ENCODE measurements around the gene BYSL.
A peak's percentile ranks its signal among the peaks of the same experiment; 100 is the strongest.

Gene BYSL

DNA sequence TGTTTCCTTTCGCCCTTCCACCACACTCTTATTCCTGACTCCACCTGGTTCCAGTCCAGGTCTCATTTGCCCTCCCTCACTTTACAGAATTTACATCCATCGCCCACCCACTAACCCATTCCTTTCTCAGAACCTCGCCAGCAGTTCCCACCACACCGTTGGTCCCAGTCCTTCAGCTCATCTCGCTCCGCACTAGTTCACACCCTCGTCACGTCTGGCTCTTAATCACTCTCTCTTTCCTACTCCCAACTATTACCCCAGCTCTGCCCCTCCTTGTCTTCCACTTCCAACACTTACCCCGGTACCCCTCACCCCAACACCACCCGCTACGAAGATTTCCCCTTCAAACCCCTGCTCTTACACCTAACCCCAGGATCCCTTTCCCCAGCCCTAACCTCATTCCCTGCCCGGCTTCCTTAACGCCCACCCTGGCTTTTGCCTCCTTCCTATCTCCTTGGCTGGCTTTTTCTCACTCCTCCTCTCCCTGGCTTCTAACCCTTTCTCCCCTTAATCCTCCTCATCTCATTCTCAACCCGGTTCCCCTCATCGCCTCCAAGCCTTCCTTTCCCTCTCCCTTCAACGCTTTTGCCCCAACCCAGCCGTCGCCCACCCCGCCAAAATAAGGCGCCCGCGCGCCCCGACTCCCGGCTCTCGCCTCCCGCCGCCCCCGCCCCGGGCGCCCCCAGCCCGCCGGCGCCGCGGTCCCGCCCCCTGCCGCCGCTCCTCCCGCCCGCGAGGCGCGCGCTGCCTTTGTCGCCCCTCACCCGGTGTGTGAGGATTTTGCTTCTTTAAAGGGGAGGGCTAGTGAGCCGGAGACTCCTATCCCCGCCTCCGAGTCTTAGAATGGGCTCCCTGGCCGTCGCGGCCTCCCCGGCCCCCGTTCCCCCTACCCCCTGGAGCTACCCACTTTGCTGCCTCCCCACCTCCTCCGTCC lies 26.7 kb upstream of the BYSL start:
- DNase-seq (ENCODE audit: low read depth): peak; percentile 7
- peak overlapping the region; percentile 71 for H3K4me3 ChIP-seq (replicated peaks; ENCODE audit: low read depth, low read length)
- TF ChIP-seq, protein P1, sequence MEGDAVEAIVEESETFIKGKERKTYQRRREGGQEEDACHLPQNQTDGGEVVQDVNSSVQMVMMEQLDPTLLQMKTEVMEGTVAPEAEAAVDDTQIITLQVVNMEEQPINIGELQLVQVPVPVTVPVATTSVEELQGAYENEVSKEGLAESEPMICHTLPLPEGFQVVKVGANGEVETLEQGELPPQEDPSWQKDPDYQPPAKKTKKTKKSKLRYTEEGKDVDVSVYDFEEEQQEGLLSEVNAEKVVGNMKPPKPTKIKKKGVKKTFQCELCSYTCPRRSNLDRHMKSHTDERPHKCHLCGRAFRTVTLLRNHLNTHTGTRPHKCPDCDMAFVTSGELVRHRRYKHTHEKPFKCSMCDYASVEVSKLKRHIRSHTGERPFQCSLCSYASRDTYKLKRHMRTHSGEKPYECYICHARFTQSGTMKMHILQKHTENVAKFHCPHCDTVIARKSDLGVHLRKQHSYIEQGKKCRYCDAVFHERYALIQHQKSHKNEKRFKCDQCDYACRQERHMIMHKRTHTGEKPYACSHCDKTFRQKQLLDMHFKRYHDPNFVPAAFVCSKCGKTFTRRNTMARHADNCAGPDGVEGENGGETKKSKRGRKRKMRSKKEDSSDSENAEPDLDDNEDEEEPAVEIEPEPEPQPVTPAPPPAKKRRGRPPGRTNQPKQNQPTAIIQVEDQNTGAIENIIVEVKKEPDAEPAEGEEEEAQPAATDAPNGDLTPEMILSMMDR (IDR thresholded peaks at IDR 0.05; ENCODE audit: low read length, missing control alignments): no peak

DNA sequence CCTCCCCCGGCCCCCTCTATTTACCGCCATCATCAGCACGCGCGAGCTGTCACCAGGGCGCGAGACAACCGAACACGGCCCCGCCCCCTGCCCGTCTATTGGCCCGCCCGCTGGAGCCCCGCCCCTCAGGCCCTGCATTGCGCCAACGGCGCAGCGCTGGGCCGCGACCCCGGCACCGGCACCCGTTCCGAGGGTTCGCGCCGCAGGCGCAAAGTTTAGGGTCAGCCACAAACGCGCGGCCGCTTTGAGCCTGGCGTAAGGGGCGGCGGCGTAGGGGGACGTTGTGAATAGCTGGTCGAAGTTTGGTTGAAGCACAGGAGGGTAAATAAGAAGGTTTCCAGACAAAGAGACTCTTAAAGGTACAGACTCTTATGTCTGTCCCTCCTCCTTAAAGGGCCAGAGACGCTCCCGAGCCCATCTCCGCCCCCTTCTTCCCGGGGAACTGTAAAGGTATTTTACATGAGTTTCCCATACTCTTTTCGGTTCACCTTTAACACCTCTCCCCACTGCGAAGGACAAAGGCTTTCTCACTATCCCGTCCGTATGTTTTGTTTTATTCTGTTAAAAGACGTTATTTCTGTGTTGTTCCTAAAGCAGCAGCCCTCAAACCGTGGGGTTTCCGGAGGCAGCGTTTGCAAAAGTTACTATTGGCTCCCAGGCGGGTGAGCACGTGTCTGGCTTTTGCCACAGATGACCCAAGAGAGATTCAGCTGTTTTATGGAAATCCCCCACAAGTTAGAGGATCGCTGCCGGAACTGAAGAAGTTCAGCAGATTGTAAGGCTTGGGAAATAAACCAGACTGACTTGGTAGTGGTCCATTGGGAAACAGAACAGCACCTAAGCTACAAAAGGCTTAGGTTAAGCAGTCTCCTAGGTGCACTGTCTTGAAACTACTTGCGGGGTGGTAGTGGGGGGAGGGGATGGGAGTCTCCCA lies 25.7 kb upstream of the BYSL start, which contains the start of gene USP49:
TSS of gene USP49 (minus strand) at position 76 of the 934 bp plus-strand sequence. CDS start 88,392 bp downstream, outside the sequence.
- peak; percentile 87 for DNase-seq (ENCODE audit: low read depth)
- H3K4me3 ChIP-seq (replicated peaks; ENCODE audit: low read depth, low read length): peak within 1 kb of the TSS; percentile 71
- TF ChIP-seq, protein P1 (IDR thresholded peaks at IDR 0.05; ENCODE audit: low read length, missing control alignments): no peak

DNA sequence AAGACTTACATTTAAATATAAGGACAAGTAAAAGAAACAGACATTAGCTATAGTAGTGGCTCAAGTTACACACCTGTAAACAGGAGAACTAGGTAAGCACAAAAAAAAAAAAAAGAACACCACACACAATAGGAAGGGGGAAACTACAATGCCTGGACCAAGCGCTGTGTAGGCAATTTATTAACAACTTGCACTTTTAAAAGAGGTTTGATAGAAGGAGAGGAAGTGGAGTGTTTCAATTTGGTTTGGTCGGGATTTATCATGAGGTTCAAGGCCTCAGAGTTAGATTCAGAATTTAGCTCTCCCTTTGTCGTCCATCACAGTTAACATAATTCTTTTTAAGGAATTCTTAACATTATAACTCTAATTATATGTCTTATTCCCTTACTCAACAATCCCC lies 25.0 kb upstream of the BYSL start:
- TF ChIP-seq, protein P1 (IDR thresholded peaks at IDR 0.05; ENCODE audit: low read length, missing control alignments): no peak
- peak overlapping the region; percentile 71 for H3K4me3 ChIP-seq (replicated peaks; ENCODE audit: low read depth, low read length)
- no peak for DNase-seq (ENCODE audit: low read depth)

DNA sequence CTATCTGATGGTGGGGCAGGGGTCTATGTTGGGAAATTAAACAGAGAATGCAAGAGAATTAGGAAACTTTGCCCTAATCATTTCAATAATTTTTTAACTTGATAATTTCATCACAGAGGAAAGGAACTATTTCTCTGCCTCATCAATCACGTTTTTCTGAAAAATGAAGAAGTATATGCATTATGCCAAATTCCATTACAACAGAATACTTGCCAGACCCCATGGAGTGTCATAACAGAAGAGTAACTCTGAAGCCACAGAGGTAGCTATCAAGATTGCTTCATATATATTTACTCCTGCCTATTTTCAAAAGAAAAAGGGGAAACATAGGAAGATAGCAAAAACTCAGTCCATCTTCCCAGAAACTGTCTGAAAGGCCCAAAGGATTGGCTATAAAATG lies 20.4 kb upstream of the BYSL start:
- TF ChIP-seq, protein P1 (IDR thresholded peaks at IDR 0.05; ENCODE audit: low read length, missing control alignments): no peak
- DNase-seq (ENCODE audit: low read depth): no peak

DNA sequence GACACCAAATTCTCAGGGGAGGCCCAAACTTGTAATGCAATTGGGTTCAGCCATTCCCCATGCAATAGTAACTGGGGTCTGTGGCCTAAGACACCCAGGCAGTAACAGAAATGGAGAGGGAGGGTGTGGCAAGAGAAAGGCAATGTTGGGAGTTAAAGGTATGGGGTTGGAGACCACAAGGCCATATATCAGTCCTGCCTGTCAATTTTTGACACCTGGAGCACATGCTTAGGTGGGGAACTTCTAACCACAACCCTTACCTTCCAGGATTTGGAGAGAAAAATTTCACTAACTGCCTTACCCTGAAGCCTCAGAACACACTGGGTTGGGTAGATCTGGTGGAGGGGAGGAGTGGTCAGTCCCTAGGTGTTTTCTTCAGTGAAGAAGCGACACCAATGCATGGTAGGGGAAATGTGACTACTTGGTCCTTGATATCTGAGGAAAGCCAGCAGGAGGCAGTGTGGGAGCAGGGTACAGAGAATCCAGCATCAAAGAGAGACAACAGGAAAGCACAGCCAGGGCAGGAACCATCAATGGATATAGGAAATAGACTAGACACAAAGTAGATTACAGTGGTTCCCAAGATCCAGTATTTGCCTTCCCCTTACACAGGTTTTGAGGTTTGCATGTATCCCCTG lies 19.3 kb upstream of the BYSL start:
- DNase-seq (ENCODE audit: low read depth): peak; percentile 49

More for the DNA sequence above, 20.4 kb upstream of the BYSL start:
- H3K4me3 ChIP-seq (replicated peaks; ENCODE audit: low read depth, low read length): no peak overlapping the region

DNA sequence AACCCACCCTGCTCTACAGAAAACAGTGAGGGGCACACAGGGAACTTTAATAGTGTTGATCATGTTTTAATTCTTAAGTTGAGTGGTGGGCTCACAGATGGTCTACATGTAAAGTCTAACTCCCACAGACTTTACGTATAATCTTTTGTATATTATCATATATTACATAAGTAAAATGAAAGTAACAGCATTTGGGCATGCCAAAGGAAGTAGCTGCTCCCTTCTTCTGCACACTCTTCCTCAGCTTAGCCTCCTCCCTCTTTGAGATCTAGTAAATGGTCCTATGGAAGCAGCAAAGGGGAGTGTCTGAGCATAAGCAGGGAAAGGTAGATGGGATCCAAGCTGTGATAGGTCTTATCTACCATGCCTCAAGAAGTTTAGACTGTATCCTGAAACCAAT lies 11.6 kb upstream of the BYSL start:
- TF ChIP-seq, protein P1 (IDR thresholded peaks at IDR 0.05; ENCODE audit: low read length, missing control alignments): no peak
- H3K4me3 ChIP-seq (replicated peaks; ENCODE audit: low read depth, low read length): no peak overlapping the region
- DNase-seq (ENCODE audit: low read depth): no peak

More for the DNA sequence above, 19.3 kb upstream of the BYSL start:
- TF ChIP-seq, protein P1 (IDR thresholded peaks at IDR 0.05; ENCODE audit: low read length, missing control alignments): peak; percentile 38
- no peak overlapping the region for H3K4me3 ChIP-seq (replicated peaks; ENCODE audit: low read depth, low read length)
